RWPE2 (cell line): ENCODE measurements around the gene ATP5PD.
"Not testable (repeated sequence)": the region's sequence is repeated elsewhere in the genome, so short reads cannot be mapped to it uniquely, and the experiment has no call there.

Source experiments
- ATAC-seq: fragments of 200-7000 bp; cut with Tn5 transposase; 3 replicates; pipeline ENCODE4 v1.9.1; 2021; ENCODE audit warnings: low read depth
- DNase-seq: peaks from one replicate; pipeline ENCODE4 v3.0.0-alpha.2; 2020; ENCODE audit warnings: low spot score
- H3K27ac ChIP-seq: fragments of 450-650 bp; 2 replicates; pipeline ENCODE4 v1.5.1; 2017; ENCODE audit warnings: mild to moderate bottlenecking; ENCODE audit not compliant: poor library complexity, severe bottlenecking
- H3K27me3 ChIP-seq: fragments of 250-450 bp; sonication (Bioruptor Pico); 2 replicates; pipeline ENCODE4 v1.5.1; 2021; ENCODE audit warnings: mild to moderate bottlenecking, moderate library complexity; ENCODE audit not compliant: insufficient read depth, poor library complexity, severe bottlenecking
- H3K36me3 ChIP-seq: fragments of 250-450 bp; sonication (Bioruptor Pico); 2 replicates; pipeline ENCODE4 v1.5.1; 2020; ENCODE audit warnings: low read depth, mild to moderate bottlenecking, moderate library complexity
- H3K4me1 ChIP-seq: fragments of 250-450 bp; sonication (Bioruptor Pico); 2 replicates; pipeline ENCODE4 v1.5.1; 2021; ENCODE audit warnings: mild to moderate bottlenecking, moderate library complexity; ENCODE audit not compliant: insufficient read depth, poor library complexity, severe bottlenecking
- H3K4me3 ChIP-seq: fragments of 250-450 bp; sonication (Bioruptor Pico); 2 replicates; pipeline ENCODE4 v1.5.1; 2021; ENCODE audit warnings: mild to moderate bottlenecking, moderate library complexity; ENCODE audit not compliant: severe bottlenecking
- H3K9me3 ChIP-seq: fragments of 250-450 bp; sonication (Bioruptor Pico); 2 replicates; pipeline ENCODE4 v1.5.1; 2021; ENCODE audit warnings: mild to moderate bottlenecking, moderate library complexity; ENCODE audit not compliant: severe bottlenecking
- TF ChIP-seq, protein P1 (sequence below): fragments of 450-650 bp; IDR thresholded peaks from one replicate; pipeline ENCODE4 v1.5.1; 2017; ENCODE audit warnings: mild to moderate bottlenecking, moderate library complexity; ENCODE audit not compliant: poor library complexity, severe bottlenecking

Gene ATP5PD

GRCh38 chr17:75044716-75045115 is 2.1 kb downstream of the ATP5PD start:
- TF ChIP-seq, protein P1, sequence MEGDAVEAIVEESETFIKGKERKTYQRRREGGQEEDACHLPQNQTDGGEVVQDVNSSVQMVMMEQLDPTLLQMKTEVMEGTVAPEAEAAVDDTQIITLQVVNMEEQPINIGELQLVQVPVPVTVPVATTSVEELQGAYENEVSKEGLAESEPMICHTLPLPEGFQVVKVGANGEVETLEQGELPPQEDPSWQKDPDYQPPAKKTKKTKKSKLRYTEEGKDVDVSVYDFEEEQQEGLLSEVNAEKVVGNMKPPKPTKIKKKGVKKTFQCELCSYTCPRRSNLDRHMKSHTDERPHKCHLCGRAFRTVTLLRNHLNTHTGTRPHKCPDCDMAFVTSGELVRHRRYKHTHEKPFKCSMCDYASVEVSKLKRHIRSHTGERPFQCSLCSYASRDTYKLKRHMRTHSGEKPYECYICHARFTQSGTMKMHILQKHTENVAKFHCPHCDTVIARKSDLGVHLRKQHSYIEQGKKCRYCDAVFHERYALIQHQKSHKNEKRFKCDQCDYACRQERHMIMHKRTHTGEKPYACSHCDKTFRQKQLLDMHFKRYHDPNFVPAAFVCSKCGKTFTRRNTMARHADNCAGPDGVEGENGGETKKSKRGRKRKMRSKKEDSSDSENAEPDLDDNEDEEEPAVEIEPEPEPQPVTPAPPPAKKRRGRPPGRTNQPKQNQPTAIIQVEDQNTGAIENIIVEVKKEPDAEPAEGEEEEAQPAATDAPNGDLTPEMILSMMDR = no peak

DNA sequence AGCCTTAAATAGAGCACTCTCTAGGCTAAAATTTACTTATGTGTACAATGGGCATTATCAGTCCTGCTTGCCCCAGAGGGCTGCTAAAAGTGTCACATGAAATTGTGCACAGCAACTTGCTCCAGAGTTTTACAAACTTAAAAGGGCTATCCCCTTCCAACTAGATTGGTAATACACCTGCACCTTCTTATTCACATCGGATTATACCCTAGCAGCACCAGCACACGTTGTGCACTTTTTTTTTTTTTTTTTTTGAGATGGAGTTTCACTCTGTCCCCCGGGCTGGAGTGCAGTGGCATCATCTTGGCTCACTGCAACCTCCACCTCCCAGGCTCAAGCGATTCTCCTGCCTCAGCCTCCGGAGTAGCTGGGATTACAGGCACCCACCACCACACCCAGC is 3.0 kb downstream of the ATP5PD start:
- H3K27ac ChIP-seq, H3K4me3 ChIP-seq, DNase-seq, H3K27me3 ChIP-seq, ATAC-seq, H3K9me3 ChIP-seq: not testable (repeated sequence)
- Histone ChIP-seq H3K4me1 (peaks cover 12% of the 10 kb centered on the region), H3K36me3 (peaks cover 43% of the 10 kb centered on the region)

More at GRCh38 chr17:75044716-75045115, 2.1 kb downstream of the ATP5PD start:
- peaks cover 40% of the 10 kb centered on the region for H3K36me3 ChIP-seq
- ATAC-seq = no peak
- no peaks in the 10 kb centered on the region for H3K27me3 ChIP-seq
- no peaks in the 10 kb centered on the region for H3K9me3 ChIP-seq
- no peak overlapping the region for H3K27ac ChIP-seq
- no peak for DNase-seq
- H3K4me1 ChIP-seq = peaks cover 13% of the 10 kb centered on the region
- H3K4me3 ChIP-seq = no peak overlapping the region

DNA sequence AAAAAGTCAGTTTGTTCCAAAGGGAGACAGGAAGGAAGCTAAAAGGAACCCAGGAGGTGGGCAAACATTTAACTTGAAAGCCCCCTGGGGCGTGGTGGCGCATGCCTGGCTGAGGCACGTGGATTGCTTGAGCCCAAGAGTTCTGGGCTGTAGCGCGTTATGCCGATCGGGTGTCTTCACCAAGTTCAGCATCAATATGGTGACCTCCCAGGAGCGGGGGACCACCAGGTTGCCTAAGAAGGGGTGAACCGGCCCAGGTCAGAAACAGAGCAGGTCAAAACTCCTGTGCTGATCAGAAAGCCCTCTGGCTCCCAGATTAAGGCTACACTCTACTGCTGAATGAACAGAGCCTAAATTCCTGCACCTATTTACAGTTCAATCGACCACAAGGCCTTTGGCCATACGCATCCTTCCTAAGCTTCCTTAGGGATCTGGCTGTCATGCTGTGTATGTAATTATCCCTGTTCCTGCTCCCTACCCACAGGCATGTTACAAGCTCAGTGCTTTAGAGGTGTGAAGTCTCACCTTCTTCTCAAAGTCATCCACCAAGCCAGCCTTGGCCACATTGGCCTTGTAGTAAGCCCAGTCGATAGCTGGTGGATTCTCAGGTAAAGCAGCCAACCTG is 5.0 kb downstream of the ATP5PD start:
- no peak overlapping the region for H3K4me3 ChIP-seq
- TF ChIP-seq, protein P1 = no peak
- H3K36me3 ChIP-seq = peaks cover 49% of the 10 kb centered on the region
- H3K4me1 ChIP-seq = peaks cover 5% of the 10 kb centered on the region
- no peak for ATAC-seq
- no peak for DNase-seq
- H3K27ac ChIP-seq = no peak overlapping the region
- no peaks in the 10 kb centered on the region for H3K27me3 ChIP-seq
- no peaks in the 10 kb centered on the region for H3K9me3 ChIP-seq

GRCh38 chr17:75039238-75039637 is 7.5 kb downstream of the ATP5PD start:
- TF ChIP-seq, protein P1 = no peak
- Histone ChIP-seq H3K36me3 (peaks cover 41% of the 10 kb centered on the region), H3K4me1 (peaks cover 6% of the 10 kb centered on the region), H3K9me3 (no peaks in the 10 kb centered on the region), H3K4me3 (no peak overlapping the region), H3K27ac (no peak overlapping the region), H3K27me3 (no peaks in the 10 kb centered on the region)
- DNase-seq = no peak
- no peak for ATAC-seq

GRCh38 chr17:75036643-75037268 is 10.0 kb downstream of the ATP5PD start:
- TF ChIP-seq, protein P1 = no peak
- H3K4me3 ChIP-seq = no peak overlapping the region
- H3K27ac ChIP-seq = peak overlapping the region; percentile 13
- no peaks in the 10 kb centered on the region for H3K9me3 ChIP-seq
- H3K36me3 ChIP-seq = peaks cover 33% of the 10 kb centered on the region
- ATAC-seq (0 out of 3 replicates have a peak, but pooled peaks have one; percentile 3), DNase-seq (peak; percentile 82)
- no peaks in the 10 kb centered on the region for H3K27me3 ChIP-seq
- H3K4me1 ChIP-seq = peaks cover 6% of the 10 kb centered on the region
